ENCODE measurements around the gene LIPA.
"Not testable (repeated sequence)": the region's sequence is repeated elsewhere in the genome, so short reads cannot be mapped to it uniquely, and the experiment has no call there.

LIPA gene

DNA sequence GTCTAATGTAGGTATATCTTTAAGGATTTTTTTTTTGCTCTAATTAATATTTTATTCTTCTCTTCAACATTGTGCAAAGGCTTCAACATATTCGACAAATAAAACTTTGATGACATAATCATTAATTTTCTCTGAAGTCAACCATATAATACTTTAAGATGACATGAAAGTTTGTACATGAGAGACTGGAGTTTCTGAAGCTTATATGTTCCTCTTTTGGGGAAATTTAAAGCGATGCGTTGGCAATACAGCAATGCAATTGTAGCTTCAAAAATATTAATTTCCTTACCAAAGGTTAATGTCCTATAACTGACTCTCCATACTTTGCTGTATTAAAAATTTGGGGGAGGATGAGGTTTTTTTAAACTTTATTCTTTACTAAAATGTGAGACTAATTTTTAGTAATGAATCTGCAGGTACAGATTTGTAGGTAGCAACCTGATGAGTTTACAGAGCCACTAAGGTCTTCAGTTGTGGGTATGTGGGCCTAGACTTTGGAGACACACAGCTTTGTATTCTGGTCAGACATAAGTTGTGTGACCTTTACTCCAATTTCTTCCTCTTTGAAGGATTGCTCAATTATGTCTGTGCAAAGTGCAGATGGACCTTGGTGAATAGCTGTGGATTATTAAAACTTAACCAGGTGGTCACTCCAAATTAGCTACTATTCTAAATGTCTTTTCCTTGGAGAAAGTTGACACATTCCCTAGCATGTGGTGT is 18.0 kb upstream of the LIPA start:
- no peak for DNase-seq

DNA sequence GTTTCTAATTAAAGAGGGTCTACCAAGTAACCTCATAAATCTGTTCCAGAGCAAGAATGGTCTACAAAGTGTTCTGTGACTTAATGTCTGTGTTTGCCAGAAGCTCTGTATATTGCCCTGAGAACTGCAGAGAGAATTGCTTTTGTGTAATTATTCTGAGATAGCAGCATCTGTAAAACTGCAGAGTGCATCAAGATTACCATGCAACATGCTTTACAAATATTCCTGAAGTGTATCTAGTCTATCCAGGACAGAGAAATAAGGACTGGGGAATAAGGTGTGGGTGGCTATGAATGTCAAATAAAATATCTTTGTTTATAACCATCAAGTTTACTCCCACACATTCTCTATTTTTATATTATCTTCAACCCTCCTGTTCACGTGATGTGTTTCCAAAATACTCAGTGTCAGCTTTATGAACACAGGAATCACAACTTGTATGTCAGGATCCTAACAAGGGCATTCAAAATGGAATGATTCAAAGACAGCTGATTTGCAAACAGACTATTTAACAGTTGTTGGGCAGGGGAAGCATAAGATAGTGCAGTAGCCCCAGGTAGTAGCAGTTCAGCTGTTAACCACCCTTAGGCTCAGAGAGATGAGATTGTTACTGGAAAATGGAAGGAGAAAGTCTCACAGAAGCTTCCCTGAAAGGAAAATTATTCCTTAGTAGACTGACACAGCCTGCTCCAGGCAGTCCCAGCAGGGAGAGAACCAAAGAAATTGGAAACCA is 15.3 kb upstream of the LIPA start:
- no peak for DNase-seq

DNA sequence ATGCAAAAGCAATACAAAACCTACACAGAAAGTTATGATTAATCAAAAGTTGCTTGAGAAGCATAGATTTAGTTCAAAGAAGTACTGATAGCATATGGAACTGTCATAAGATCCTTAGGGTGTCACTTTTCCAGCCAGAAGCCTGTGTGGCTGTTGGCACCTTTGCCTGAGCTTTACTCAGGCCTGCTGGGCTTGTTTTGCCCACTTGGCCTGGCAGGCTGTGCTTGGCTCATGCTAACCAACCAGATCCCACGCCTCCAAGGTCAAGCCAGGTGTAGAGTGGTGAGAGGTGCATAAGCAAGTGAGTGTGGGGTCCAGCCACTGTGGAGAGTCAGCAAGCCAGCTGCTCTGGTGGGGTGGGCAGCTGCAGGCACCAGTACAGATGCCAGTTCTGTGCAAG is 12.0 kb upstream of the LIPA start:
- no peak for DNase-seq

DNA sequence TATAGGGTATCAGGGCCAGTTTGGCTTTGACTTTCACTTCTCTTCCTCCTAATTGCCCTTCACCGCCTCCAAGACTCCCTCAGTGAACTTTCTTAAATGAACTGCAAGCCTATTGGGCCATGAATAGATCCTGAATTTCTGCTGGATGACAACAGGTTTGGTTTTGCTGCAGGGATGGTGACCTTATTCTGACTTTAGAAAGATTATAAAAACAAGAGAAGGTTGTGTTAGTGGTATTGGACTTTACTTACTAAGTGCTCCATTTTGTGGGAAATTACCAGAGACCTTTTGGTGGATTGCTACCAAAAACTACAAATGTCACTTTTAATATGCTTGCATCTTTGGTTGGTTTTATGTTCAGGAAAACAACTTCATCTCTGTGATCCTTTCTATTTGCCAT is 11.5 kb upstream of the LIPA start:
- DNase-seq = no peak

DNA sequence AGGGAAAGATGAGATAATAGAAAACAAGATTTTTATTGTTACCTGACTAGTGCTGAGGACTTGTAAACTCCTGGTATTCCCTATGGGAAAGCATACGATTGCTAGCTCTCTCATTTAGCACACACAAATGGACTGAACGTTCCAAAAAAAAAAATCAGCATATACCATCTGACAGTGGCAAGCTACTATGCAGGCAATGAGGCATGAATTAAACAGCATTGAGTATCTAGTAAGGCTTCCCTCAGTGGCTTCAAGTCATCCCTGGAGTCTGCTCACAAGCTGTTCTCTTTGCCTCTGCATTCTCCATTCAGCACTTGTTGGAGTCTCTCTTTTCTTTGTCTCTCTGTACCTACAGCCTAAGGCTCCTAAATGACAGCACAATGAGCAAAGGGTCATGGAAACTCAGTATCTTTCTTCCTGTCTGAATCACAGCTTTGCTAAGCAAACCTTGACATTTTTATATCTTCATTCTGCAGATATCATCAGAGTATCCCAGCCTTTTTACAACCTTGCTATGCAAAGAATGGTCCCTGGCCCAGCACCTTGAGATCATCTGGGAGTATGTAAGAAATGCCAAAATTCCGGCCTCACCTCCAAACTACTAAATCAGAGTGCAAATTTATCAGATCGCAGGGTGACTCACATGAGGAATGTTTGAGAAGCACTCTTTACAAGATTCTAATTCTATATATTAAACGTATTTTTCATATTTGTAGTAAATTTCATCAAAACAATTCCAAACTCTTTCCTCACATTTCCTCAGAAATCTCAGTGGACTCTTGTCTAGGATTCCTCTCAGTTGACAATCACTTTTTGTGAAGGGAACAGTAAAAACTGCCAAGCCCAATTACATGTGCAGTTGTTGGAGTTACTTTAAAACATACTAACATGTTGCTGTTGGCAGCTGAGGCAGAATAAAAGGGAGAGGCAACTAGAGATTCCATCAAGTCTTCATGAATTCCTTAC is 10.8 kb upstream of the LIPA start:
- DNase-seq = no peak

DNA sequence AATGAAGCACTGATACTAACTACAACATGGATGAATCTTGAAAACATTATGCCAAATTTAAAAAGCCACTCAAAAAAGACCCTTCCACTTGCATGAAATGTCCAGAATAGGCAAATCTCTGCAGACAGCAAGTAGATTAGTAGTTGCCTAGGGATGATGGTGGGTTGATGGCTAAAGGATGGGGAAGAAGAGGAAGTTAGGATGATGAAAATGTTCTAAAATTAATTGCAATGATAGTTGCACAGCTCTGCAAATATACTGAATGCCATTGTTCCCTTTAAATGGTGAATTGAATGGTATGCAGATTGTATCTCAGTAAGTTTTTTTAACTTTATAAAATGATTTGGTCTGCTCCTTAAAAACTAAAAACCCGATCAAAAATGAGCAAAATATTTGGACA is 7.3 kb upstream of the LIPA start:
- DNase-seq = no peak

DNA sequence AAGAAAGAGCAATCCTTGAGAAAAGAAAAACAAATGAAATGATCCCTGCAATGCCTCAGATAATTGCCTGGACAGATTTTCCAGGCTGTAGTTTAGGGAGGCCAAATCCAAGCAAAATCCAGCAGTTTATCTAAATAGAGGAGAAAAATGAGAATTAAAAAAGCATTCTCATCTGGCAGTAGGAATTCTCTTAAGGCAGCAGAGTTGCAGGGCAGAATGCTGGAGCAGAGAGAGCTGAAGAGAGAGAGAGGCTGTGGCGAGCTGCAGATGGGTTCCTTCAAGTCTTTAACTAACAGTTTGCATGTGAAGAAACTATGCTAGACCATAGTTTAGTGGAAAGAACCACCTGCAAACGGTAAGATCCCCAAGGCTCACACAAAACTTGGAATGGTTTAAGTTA is 6.0 kb upstream of the LIPA start:
- DNase-seq = no peak

DNA sequence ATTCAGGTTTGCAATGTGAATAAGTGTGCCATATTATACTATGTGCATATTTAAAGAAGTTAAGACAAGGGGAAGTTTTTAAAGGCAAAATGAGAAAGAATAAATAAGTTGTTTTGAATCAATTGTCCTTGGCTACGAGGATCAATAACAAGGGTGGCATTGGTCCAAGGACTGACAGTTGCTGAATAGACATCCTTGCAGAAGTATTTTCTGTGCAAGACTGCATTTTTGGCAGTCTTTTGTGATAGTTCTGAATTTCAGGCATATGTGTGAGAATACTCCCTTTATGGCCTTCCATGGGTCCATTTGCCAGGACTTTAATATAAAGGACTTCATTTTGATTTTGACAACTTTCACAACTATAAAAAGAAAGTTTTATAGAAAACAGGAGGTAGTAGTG is 5.4 kb upstream of the LIPA start:
- DNase-seq = no peak

DNA sequence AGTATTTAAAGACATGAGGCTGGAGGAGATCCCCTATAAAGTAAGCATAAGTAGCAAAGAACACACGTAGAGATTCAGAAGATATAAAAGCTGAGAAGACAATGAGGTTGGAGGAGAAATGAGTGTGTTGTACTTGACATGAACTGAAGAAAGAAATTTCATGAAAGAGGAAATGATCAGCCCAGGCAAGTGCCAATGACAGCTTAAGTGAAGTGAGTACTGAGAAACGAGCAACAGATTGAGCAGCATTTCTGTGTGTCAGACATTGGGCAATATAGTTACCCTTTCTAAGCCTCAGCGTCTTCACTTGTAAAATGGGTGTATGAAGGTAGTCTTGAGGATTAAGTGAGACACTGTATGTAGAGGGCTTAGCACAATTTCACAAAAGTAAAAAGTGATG is 4.8 kb upstream of the LIPA start:
- no peak for DNase-seq

DNA sequence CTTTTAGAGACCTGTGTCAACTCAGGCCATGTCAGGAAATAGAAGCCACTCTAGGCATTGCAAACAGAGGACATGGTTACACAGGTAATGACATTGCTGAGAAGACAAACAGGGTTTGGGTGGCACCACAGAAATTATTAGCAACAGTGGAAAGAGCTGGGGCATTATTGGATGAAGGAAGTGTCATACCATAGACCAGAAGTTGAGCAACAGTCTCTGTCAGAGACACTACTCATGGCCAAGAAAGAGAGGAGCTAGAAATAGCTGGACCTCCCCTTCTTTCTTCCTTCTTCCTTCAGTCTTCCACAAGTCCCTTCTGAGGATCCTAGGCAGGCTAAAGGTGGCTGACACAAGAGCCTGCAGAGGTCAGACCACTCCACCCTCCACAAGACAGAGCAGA is 4.2 kb upstream of the LIPA start:
- DNase-seq = no peak

DNA sequence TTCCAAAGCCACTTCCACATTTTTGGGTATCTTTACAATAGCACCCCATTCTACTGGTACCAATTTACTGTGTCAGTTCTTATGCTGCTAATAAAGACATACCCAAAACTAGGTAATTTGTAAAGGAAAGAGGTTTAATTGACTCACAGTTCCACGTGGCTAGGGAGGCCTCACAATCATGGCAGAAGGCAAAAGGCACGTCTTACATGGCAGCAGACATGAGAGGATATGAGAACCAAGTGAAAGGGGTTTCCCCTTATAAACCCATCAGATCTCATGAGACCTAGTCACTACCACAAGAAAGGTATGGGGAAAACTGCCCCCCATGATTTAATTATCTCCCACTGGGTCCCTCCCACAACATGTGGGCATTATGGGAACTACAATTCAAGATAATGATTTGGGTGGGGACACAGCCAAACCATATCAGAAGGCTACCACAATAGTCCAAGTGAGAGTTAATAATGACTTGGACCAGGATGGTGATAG is 3.6 kb upstream of the LIPA start:
- not testable (repeated sequence) for DNase-seq

DNA sequence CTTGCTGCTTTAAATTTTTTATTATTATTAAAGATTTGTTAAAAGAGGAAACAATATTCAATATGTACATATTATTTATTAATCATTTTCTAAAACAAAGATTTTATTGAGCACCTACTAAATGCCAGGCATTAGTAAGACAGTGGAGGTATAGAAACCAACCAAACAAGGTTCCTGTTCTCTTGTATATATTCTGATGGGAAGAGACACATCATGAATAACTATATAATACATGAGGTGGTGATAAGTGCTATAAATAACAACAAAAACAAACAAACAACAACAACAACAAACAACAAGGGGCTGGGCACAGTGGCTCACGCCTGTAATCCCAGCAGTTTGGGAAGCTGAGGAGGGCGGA is 630 bp upstream of the LIPA start:
- no peak for DNase-seq

DNA sequence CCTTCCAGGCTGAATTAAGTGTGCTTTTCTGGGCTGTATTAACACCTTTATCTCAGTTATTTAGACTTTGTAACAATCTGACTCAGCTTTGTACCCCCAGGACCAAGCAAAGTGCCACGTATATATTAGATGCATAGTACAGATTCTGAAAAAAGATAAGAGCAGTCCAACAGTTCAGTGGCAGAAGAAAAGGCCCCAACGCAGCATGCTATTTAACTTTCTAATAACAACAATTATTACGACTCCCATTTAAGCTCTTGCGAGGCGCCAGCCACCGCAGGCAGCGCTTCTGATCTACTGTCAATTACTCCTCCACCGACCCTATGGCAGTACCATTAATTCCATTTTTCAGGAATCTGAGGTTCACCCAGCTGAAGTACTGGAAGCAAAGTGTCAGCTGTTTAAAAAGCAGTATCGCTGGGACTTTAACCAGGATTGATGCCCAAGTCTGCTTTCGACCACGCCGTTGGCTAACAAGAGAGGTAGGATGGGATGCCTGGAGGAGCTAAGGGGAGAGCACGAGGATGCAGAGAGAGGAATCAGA is 638 bp downstream of the LIPA start:
- no peak for DNase-seq

DNA sequence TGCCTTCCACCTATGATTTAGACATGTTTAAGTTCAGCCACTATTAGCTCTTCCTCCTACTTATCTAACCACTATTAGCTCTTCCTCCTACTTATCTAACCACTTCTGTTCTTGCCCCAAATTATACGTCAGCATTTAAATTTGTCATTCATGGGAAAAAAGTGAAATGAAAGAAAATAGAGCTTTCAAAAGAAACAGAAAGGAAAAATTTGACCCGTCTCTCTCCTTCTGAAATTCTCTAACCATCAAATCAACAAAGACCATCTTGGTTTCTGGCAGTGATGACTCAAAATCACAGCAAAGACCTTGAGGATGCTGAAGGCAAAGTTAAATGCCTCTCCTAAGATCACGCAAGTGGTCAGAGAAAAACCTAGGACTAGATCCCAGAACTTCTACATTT is 2.6 kb downstream of the LIPA start:
- DNase-seq = no peak

DNA sequence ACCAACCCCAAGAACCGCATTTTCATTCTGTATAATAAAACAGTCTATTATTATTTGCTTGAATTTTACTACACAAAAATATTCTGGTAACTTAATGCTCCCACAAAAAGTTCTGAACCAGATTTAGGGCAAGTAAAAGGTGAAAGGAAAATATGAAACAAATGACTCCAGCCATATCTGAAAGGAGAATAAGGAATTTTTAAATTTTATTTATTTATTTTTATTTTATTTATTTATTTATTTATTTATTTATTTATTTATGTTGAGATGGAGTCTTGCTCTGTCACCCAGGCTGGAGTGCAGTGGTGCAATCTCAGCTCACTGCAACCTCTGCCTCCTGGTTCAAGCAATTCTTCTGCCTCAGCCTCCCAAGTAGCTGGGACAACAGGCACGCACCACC is 4.0 kb downstream of the LIPA start:
- not testable (repeated sequence) for DNase-seq

DNA sequence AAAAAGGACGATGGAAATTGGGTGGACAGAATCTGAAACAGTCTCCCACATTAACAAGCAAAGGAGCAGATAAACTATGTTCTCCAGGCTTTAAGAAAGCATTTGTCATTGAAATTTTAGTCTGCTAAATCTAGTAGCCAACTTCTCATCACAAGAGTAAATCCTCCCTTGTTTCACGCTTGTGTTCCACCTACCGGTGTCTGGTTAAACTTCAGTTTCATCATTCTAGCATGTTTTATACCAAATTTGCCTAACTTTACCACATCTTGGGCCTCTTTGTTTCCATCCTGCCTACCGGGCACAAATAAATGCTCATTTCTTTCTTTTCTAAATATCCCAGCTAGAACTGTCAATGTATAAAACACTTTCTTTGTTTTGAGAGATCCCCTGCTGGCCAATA is 5.8 kb downstream of the LIPA start:
- DNase-seq = no peak

DNA sequence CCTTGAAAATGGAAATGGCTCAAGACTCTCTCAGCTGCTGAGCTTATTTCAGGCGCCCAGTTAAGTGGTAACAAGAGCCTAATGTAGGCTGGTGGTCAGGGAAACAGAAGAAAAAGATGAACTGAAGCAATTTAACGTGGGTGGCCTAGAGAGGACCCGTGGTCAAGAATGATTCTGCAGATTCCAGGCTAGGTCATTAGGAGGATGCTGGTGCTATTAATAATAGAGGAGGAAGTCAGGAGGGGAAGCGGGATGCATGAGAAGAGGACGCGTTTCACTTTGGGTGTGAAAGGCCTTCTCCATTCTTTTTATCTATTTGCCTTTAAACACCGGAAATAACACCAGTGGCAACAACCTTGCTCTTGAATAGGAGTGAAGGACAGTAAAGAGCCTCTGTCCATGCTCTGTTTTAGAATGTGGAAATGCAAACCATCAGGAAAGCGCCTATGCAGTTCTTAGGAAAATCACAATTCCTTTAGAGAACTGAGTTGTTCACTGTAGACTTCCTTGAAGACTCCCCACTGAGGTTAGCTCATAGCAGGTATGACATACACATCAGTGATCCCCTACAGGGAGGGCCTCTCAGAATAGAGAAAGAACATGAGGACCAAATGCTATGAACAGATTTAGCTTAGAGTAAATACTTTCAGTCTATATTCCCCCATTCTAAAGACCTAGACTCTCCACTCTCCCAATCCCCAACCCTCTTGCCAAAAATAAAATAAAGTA is 8.6 kb downstream of the LIPA start:
- DNase-seq = no peak

DNA sequence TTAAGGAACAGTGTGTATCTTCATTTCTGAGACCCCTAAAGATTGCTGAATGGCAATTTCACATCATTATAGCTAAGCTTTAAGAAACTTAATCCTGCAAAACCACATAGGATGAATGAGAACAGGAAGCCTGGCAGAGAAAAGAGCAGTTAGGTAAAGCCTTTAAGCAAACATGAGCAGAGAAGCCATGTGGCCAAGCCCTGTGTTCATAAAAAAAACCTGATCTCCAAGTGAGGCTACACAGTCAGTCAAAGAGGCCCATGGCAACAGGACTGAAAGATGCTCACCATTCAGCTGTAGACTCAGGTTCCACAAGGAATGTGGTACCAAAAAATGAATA is 9.3 kb downstream of the LIPA start:
- DNase-seq = no peak

DNA sequence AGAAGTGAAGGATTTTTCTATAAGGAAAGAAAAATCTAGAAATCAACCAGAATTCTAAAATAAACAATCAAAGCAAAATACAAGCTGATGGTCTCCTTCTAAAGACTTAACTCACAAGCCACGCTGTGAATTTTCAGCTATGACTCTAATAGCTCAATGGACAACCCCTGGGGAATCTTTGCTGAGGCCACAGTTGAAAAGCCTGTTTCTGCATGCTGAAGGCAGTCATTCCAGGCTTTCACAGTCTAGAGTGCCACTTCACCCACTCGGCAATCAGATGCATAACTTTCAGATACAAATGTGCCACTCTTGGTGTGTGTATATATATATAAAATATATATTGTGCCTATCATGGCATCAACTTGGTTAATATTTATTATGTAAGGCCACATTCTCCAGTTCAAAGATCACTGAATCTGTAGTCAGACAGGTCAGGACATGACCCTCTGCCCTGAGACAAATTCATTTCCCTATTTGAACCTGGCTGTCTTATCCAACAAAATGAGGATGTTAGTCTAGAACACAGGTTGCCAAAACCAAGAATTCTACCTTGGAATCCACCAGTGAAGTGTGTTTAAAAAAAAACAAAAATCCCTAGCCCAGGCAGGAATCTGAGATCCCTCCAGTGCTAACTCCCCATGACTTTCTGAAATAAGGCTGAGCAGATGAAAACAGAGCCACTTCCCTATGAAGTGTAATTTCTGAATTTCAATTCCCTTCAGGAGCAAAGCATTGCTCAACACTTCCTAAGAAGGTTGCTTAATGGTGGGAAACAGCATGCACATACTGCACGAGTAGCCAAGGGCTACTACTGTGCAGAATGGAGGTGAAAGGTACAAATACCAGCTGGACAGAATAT is 9.9 kb downstream of the LIPA start:
- no peak for DNase-seq

DNA sequence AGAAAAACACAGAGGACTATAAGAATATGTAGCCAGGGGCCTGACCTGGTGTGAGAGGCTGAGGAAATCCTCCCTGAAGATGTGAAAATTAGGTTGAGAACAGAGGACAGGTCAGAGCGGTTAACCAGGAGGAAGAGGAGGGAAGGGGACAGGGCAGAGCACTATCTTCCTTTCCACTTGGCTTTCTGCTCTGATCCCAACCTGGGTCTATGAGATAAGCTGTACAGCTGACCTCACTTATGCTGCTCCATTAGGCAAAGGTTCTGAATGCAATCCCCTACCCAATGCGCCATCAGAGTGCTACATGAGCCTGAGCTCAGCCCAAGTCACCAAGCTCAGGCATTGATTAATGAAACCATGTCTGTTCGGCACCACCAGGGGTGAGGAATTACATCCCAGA is 10.5 kb downstream of the LIPA start:
- no peak for DNase-seq

DNA sequence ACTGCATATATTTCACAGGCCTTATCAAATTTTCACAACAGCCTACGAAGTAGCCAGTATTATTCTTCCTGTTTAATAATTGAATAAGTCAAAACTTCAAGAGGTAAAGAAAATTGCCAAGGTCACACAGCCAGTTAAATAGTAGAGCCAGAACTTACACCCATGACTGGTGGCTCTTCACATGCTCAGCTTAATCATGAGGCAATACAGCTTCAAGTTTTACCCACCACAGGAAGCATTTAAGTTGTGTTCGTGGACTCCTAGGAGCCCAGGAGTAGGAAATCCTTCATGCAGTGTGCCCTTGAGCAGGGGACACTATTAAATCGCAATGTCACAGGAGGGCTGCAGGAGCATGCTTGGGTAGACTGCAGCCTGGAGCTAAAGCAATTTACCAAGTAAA is 11.1 kb downstream of the LIPA start:
- no peak for DNase-seq

Measured in KG1 (cell line).